ENCODE measurements around the gene CACNA1B.
"Not testable (repeated sequence)": the region's sequence is repeated elsewhere in the genome, so short reads cannot be mapped to it uniquely, and the experiment has no call there.

Gene CACNA1B

GRCh38 chr9:138122676-138123075, 245.1 kb downstream of the CACNA1B start:
- Histone ChIP-seq H2AK5ac (ENCODE audit: low read depth, low read length) (no peak overlapping the region), H3K9me3 (replicated peaks in 1 of 2; ENCODE audit: control insufficient read depth in 2 of 2, insufficient read depth in 1 of 2, low read depth in 1 of 2, low read length in 2 of 2) (peaks cover 0 to 40% of the 10 kb centered on the region in 2 donors), H3K18ac (ENCODE audit: low read length) (no peak overlapping the region), H4K91ac (ENCODE audit: low read depth, low read length, poor library complexity) (no peak overlapping the region), H3K4me1 (ENCODE audit: control insufficient read depth in 2 of 2, insufficient read depth in 1 of 2, low read depth in 1 of 2, low read length in 2 of 2) (no peaks in the 10 kb centered on the region), H3K27me3 (ENCODE audit: control insufficient read depth in 3 of 3, insufficient read depth in 3 of 3, low read depth in 1 of 3, low read length in 3 of 3) (no peaks in the 10 kb centered on the region), H2BK5ac (ENCODE audit: low read length) (no peak overlapping the region), H3K27ac (replicated peaks; ENCODE audit: low read length) (no peak overlapping the region), H3K79me1 (ENCODE audit: low read depth, low read length) (peaks cover 2% of the 10 kb centered on the region), H2BK120ac (ENCODE audit: low read depth, low read length) (no peak overlapping the region), H3K4me3 (ENCODE audit: low read length in 2 of 2) (peak overlapping the region in 1 of 2 donors; percentile 14), H2BK15ac (ENCODE audit: low read length) (no peak overlapping the region), H3K4ac (ENCODE audit: low read length) (no peak overlapping the region), H3K4me2 (ENCODE audit: insufficient read depth, low read length, poor library complexity, severe bottlenecking) (no peak overlapping the region), H3K23ac (ENCODE audit: low read depth, low read length, poor library complexity) (no peak overlapping the region), H3K9ac (ENCODE audit: low read depth, low read length, poor library complexity) (no peak overlapping the region), H2BK12ac (ENCODE audit: low read length) (no peak overlapping the region), H2AFZ (ENCODE audit: low read length) (no peak overlapping the region), H3K36me3 (replicated peaks in 1 of 2; ENCODE audit: control insufficient read depth in 2 of 2, insufficient read depth in 2 of 2, low read length in 2 of 2) (no peaks in the 10 kb centered on the region), H3K14ac (ENCODE audit: low read length) (no peak overlapping the region), H4K8ac (ENCODE audit: low read depth, low read length) (no peak overlapping the region)
- no CpG with 5 or more reads among the region's 13 CpGs for WGBS, 2 donors (ENCODE audit: extremely low coverage in 2 of 2, insufficient read length in 2 of 2, insufficient replicate concordance in 1 of 2)
- no peak for DNase-seq (ENCODE audit: low spot score)

- no CpG with 5 or more reads among the region's 7 CpGs for WGBS, 2 donors (ENCODE audit: extremely low coverage in 2 of 2, insufficient read length in 2 of 2, insufficient replicate concordance in 1 of 2)
- Histone ChIP-seq H2BK5ac (ENCODE audit: low read length) (no peak overlapping the region), H2BK120ac (ENCODE audit: low read depth, low read length) (no peak overlapping the region), H2BK12ac (ENCODE audit: low read length) (no peak overlapping the region), H3K27ac (replicated peaks; ENCODE audit: low read length) (no peak overlapping the region), H3K27me3 (ENCODE audit: control insufficient read depth in 3 of 3, insufficient read depth in 3 of 3, low read depth in 1 of 3, low read length in 3 of 3) (no peaks in the 10 kb centered on the region), H3K4me2 (ENCODE audit: insufficient read depth, low read length, poor library complexity, severe bottlenecking) (no peak overlapping the region), H3K9me3 (replicated peaks in 1 of 2; ENCODE audit: control insufficient read depth in 2 of 2, insufficient read depth in 1 of 2, low read depth in 1 of 2, low read length in 2 of 2) (peaks cover 0 to 37% of the 10 kb centered on the region in 2 donors), H3K4me1 (ENCODE audit: control insufficient read depth in 2 of 2, insufficient read depth in 1 of 2, low read depth in 1 of 2, low read length in 2 of 2) (no peaks in the 10 kb centered on the region), H3K18ac (ENCODE audit: low read length) (no peak overlapping the region), H3K14ac (ENCODE audit: low read length) (no peak overlapping the region), H4K91ac (ENCODE audit: low read depth, low read length, poor library complexity) (no peak overlapping the region), H3K79me1 (ENCODE audit: low read depth, low read length) (peaks cover 2% of the 10 kb centered on the region), H3K9ac (ENCODE audit: low read depth, low read length, poor library complexity) (peak overlapping the region; percentile 39), H4K8ac (ENCODE audit: low read depth, low read length) (no peak overlapping the region), H3K4me3 (ENCODE audit: low read length in 2 of 2) (no peak overlapping the region), H3K36me3 (replicated peaks in 1 of 2; ENCODE audit: control insufficient read depth in 2 of 2, insufficient read depth in 2 of 2, low read length in 2 of 2) (no peaks in the 10 kb centered on the region), H3K23ac (ENCODE audit: low read depth, low read length, poor library complexity) (peak overlapping the region; percentile 11), H2AFZ (ENCODE audit: low read length) (no peak overlapping the region), H3K4ac (ENCODE audit: low read length) (no peak overlapping the region), H2AK5ac (ENCODE audit: low read depth, low read length) (no peak overlapping the region), H2BK15ac (ENCODE audit: low read length) (no peak overlapping the region)
- DNase-seq (ENCODE audit: low spot score) = no peak
Observed at GRCh38 chr9:138123086-138123485, 245.5 kb downstream of the CACNA1B start.

- H4K8ac ChIP-seq (ENCODE audit: low read depth, low read length); H3K4me1 ChIP-seq (ENCODE audit: control insufficient read depth in 2 of 2, insufficient read depth in 1 of 2, low read depth in 1 of 2, low read length in 2 of 2); H2BK12ac ChIP-seq (ENCODE audit: low read length); H3K36me3 ChIP-seq (replicated peaks in 1 of 2; ENCODE audit: control insufficient read depth in 2 of 2, insufficient read depth in 2 of 2, low read length in 2 of 2); H3K4ac ChIP-seq (ENCODE audit: low read length); H3K9ac ChIP-seq (ENCODE audit: low read depth, low read length, poor library complexity); H3K27ac ChIP-seq (replicated peaks; ENCODE audit: low read length); H2BK5ac ChIP-seq (ENCODE audit: low read length); H2AFZ ChIP-seq (ENCODE audit: low read length); H4K91ac ChIP-seq (ENCODE audit: low read depth, low read length, poor library complexity); DNase-seq (ENCODE audit: low spot score); H3K79me1 ChIP-seq (ENCODE audit: low read depth, low read length); H3K4me2 ChIP-seq (ENCODE audit: insufficient read depth, low read length, poor library complexity, severe bottlenecking); H2BK120ac ChIP-seq (ENCODE audit: low read depth, low read length); H2AK5ac ChIP-seq (ENCODE audit: low read depth, low read length); H3K23ac ChIP-seq (ENCODE audit: low read depth, low read length, poor library complexity); H3K27me3 ChIP-seq (ENCODE audit: control insufficient read depth in 3 of 3, insufficient read depth in 3 of 3, low read depth in 1 of 3, low read length in 3 of 3); H3K4me3 ChIP-seq (ENCODE audit: low read length in 2 of 2); H3K14ac ChIP-seq (ENCODE audit: low read length); H3K18ac ChIP-seq (ENCODE audit: low read length); H2BK15ac ChIP-seq (ENCODE audit: low read length): not testable (repeated sequence)
- peaks cover 0 to 23% of the 10 kb centered on the region in 2 donors for H3K9me3 ChIP-seq (replicated peaks in 1 of 2; ENCODE audit: control insufficient read depth in 2 of 2, insufficient read depth in 1 of 2, low read depth in 1 of 2, low read length in 2 of 2)
- WGBS, 2 donors (ENCODE audit: extremely low coverage in 2 of 2, insufficient read length in 2 of 2, insufficient replicate concordance in 1 of 2) = no CpG with 5 or more reads among the region's 42 CpGs
Observed at GRCh38 chr9:138126090-138126857, 248.7 kb downstream of the CACNA1B start.

- H2BK5ac ChIP-seq (ENCODE audit: low read length); H3K36me3 ChIP-seq (replicated peaks in 1 of 2; ENCODE audit: control insufficient read depth in 2 of 2, insufficient read depth in 2 of 2, low read length in 2 of 2); H4K91ac ChIP-seq (ENCODE audit: low read depth, low read length, poor library complexity); H3K23ac ChIP-seq (ENCODE audit: low read depth, low read length, poor library complexity); H3K14ac ChIP-seq (ENCODE audit: low read length); H3K27me3 ChIP-seq (ENCODE audit: control insufficient read depth in 3 of 3, insufficient read depth in 3 of 3, low read depth in 1 of 3, low read length in 3 of 3); H2BK120ac ChIP-seq (ENCODE audit: low read depth, low read length); H3K4me3 ChIP-seq (ENCODE audit: low read length in 2 of 2); H3K4me2 ChIP-seq (ENCODE audit: insufficient read depth, low read length, poor library complexity, severe bottlenecking); H2BK12ac ChIP-seq (ENCODE audit: low read length); H3K27ac ChIP-seq (replicated peaks; ENCODE audit: low read length); H2AK5ac ChIP-seq (ENCODE audit: low read depth, low read length); DNase-seq (ENCODE audit: low spot score); H2AFZ ChIP-seq (ENCODE audit: low read length); H2BK15ac ChIP-seq (ENCODE audit: low read length); H3K4me1 ChIP-seq (ENCODE audit: control insufficient read depth in 2 of 2, insufficient read depth in 1 of 2, low read depth in 1 of 2, low read length in 2 of 2); H3K18ac ChIP-seq (ENCODE audit: low read length); H4K8ac ChIP-seq (ENCODE audit: low read depth, low read length); H3K9ac ChIP-seq (ENCODE audit: low read depth, low read length, poor library complexity); H3K4ac ChIP-seq (ENCODE audit: low read length); H3K79me1 ChIP-seq (ENCODE audit: low read depth, low read length): not testable (repeated sequence)
- WGBS, 2 donors (ENCODE audit: extremely low coverage in 2 of 2, insufficient read length in 2 of 2, insufficient replicate concordance in 1 of 2) = no CpG with 5 or more reads among the region's 43 CpGs
- peaks cover 0 to 17% of the 10 kb centered on the region in 2 donors for H3K9me3 ChIP-seq (replicated peaks in 1 of 2; ENCODE audit: control insufficient read depth in 2 of 2, insufficient read depth in 1 of 2, low read depth in 1 of 2, low read length in 2 of 2)
Observed at GRCh38 chr9:138126858-138127584, 249.4 kb downstream of the CACNA1B start.
